HEK293 (cell line): ENCODE results near the gene FADS6.
A peak's percentile ranks its signal among the peaks of the same experiment; 100 is the strongest.

Experiments
- CTCF ChIA-PET: fragments of 350-600 bp; formaldehyde crosslinking; extraction: SDS; loops from one replicate; lab custom pipeline; 2021; ENCODE audit warnings: antibody characterized with exemption; lab: Yijun Ruan, JAX
- POLR2A ChIA-PET: fragments of 300-600 bp; formaldehyde crosslinking; extraction: SDS; loops from one replicate; lab custom pipeline; 2020; ENCODE audit warnings: antibody characterized with exemption, inconsistent platforms; lab: Yijun Ruan, JAX
- H3K27ac ChIP-seq: fragments of 200-500 bp; sonication (Bioruptor generic); 2 replicates; pipeline ENCODE4 v1.5.1; 2014; ENCODE audit warnings: low read depth, low read length, control low read depth, inconsistent platforms; ENCODE audit errors: extremely low read depth
- H3K36me3 ChIP-seq, 2 experiments: fragments of 200-500 bp in 1 of 2; sonication (Bioruptor generic) in 1 of 2; 1 replicate in 1 of 2; 2 replicates in 1 of 2; pipeline ENCODE4 v1.5.1; 2014 to 2017; ENCODE audit warnings: inconsistent platforms in 2 of 2, low read length in 2 of 2; ENCODE audit not compliant: control insufficient read depth in 2 of 2, insufficient read depth in 1 of 2
- H3K4me1 ChIP-seq: fragments of 200-500 bp; sonication (Bioruptor generic); 2 replicates; pipeline ENCODE4 v1.5.1; 2014; ENCODE audit warnings: mild to moderate bottlenecking, low read length, inconsistent platforms; ENCODE audit not compliant: control insufficient read depth, insufficient read depth
- H3K4me3 ChIP-seq: 2 replicates; pipeline ENCODE4 v1.5.1; 2011; ENCODE audit warnings: low read depth, mild to moderate bottlenecking, control low read depth, low read length, moderate library complexity
- H3K9me3 ChIP-seq: fragments of 200-500 bp; sonication (Bioruptor generic); 2 replicates; pipeline ENCODE4 v1.5.1; 2014; ENCODE audit warnings: low read depth, low read length, inconsistent platforms; ENCODE audit not compliant: control insufficient read depth, insufficient read depth
- HOXA7 ChIP-seq: sonication (generic); formaldehyde crosslinking; IDR thresholded peaks from 2 replicates; pipeline ENCODE4 v1.8.1; 2022; ENCODE audit warnings: missing genetic modification reagents, borderline replicate concordance
- MYNN ChIP-seq: fragments of 450-650 bp; formaldehyde crosslinking; IDR thresholded peaks from 2 replicates; pipeline ENCODE4 v1.5.1; 2016; ENCODE audit warnings: missing biosample characterization, missing genetic modification characterization, borderline replicate concordance
- SCRT2 ChIP-seq: fragments of 450-650 bp; formaldehyde crosslinking; IDR thresholded peaks from 2 replicates; pipeline ENCODE4 v1.5.1; 2016; ENCODE audit warnings: missing biosample characterization, missing genetic modification characterization
- SP3 ChIP-seq: fragments of 450-650 bp; formaldehyde crosslinking; IDR thresholded peaks from 2 replicates; pipeline ENCODE4 v1.5.1; 2016; ENCODE audit warnings: missing biosample characterization, missing genetic modification characterization
- ZFHX2 ChIP-seq: fragments of 450-650 bp; formaldehyde crosslinking; conservative IDR thresholded peaks from 2 replicates; pipeline ENCODE4 v1.5.1; 2016; ENCODE audit warnings: missing biosample characterization, missing genetic modification characterization
- ZNF10 ChIP-seq: fragments of 450-650 bp; formaldehyde crosslinking; IDR thresholded peaks from 2 replicates; pipeline ENCODE4 v1.5.1; 2017; ENCODE audit warnings: missing biosample characterization, missing genetic modification characterization
- ZNF24 ChIP-seq: fragments of 450-650 bp; formaldehyde crosslinking; IDR thresholded peaks from 2 replicates; pipeline ENCODE4 v1.5.1; 2016; ENCODE audit warnings: missing biosample characterization, missing genetic modification characterization
- ZNF266 ChIP-seq: fragments of 450-650 bp; formaldehyde crosslinking; IDR thresholded peaks from 2 replicates; pipeline ENCODE4 v1.5.1; 2016; ENCODE audit warnings: missing biosample characterization, missing genetic modification characterization, low read depth
- ZNF280D ChIP-seq: fragments of 450-650 bp; formaldehyde crosslinking; IDR thresholded peaks from 2 replicates; pipeline ENCODE4 v1.5.1; 2016; ENCODE audit warnings: missing biosample characterization, missing genetic modification characterization
- ZNF335 ChIP-seq: fragments of 450-650 bp; formaldehyde crosslinking; conservative IDR thresholded peaks from 2 replicates; pipeline ENCODE4 v1.5.1; 2016; ENCODE audit warnings: missing biosample characterization, missing genetic modification characterization
- ZNF341 ChIP-seq: fragments of 450-650 bp; formaldehyde crosslinking; IDR thresholded peaks from 2 replicates; pipeline ENCODE4; 2016; ENCODE audit warnings: low read depth, missing biosample characterization, missing genetic modification characterization
- ZNF518A ChIP-seq: fragments of 450-650 bp; formaldehyde crosslinking; conservative IDR thresholded peaks from 2 replicates; pipeline ENCODE4 v1.5.1; 2016; ENCODE audit warnings: low read depth, missing biosample characterization, missing genetic modification characterization
- ZNF580 ChIP-seq: fragments of 450-650 bp; formaldehyde crosslinking; IDR thresholded peaks from 2 replicates; pipeline ENCODE4 v1.5.1; 2016; ENCODE audit warnings: missing biosample characterization, missing genetic modification characterization
- ZNF626 ChIP-seq: fragments of 450-650 bp; sonication (Bioruptor Pico); formaldehyde crosslinking; IDR thresholded peaks from 2 replicates; pipeline ENCODE4 v1.5.1; 2018; ENCODE audit warnings: missing biosample characterization, missing genetic modification characterization, inconsistent platforms
- ZXDB ChIP-seq: fragments of 450-650 bp; formaldehyde crosslinking; IDR thresholded peaks from 2 replicates; pipeline ENCODE4 v1.5.1; 2016; ENCODE audit warnings: missing biosample characterization, missing genetic modification characterization

The FADS6 gene

GRCh38 chr17:74922694-74923537 lies 29.5 kb upstream of the FADS6 start, which contains the start of gene USH1G (continued):
- peak; percentile 61 for TF ChIP-seq SP3
- no peak for TF ChIP-seq ZNF580 (tag by site-specific recombination)
- TF ChIP-seq ZXDB (tag by site-specific recombination), result no peak
- TF ChIP-seq ZNF10 (tag by site-specific recombination), result no peak
- no peak for TF ChIP-seq ZNF341 (tag by site-specific recombination)
- TF ChIP-seq ZNF335, result peak; percentile 94
- no peak for TF ChIP-seq ZNF280D (tag by site-specific recombination)

- no peak overlapping the region for H3K4me3 ChIP-seq
- no peaks in the 10 kb centered on the region for H3K9me3 ChIP-seq
- CTCF ChIA-PET, result interaction anchor here (0.5 to 6.3 kb wide), 9 partner anchors 9 to 198 kb away, joined by 3 to 69 read pairs (median 4); no protein-coding TSS in a partner anchor
- H3K36me3 ChIP-seq, result peaks cover 0 to 5% of the 10 kb centered on the region in 2 experiments; a peak in 1 of 3 replicates
- no peak overlapping the region for H3K27ac ChIP-seq
- POLR2A ChIA-PET, result interaction anchor here (2.5 kb wide), 1 partner anchor 49 kb away, joined by 8 read pairs; the partner anchor contains the start of gene FDXR
- TF ChIP-seq ZFHX2 (tag by site-specific recombination), result no peak
- no peak for TF ChIP-seq MYNN
- no peak for TF ChIP-seq ZNF518A (tag by site-specific recombination)
- no peak for TF ChIP-seq ZNF626 (tag by site-specific recombination)
- no peak for TF ChIP-seq ZNF266 (tag by site-specific recombination)
- no peaks in the 10 kb centered on the region for H3K4me1 ChIP-seq
These were observed 28.7 kb upstream of the FADS6 start for GRCh38 chr17:74922172-74922571.

GRCh38 chr17:74921769-74922168 lies 28.3 kb upstream of the FADS6 start:
- CTCF ChIA-PET, result interaction anchor here (0.9 to 6.3 kb wide), 4 partner anchors 36 to 828 kb away, joined by 3 to 69 read pairs (median 12); no protein-coding TSS in a partner anchor

More at GRCh38 chr17:74921769-74922168, 28.3 kb upstream of the FADS6 start:
- no peaks in the 10 kb centered on the region for H3K9me3 ChIP-seq
- H3K27ac ChIP-seq, result no peak overlapping the region
- H3K4me3 ChIP-seq, result no peak overlapping the region
- H3K4me1 ChIP-seq, result no peaks in the 10 kb centered on the region
- peaks cover 0 to 5% of the 10 kb centered on the region in 2 experiments; a peak in 1 of 3 replicates for H3K36me3 ChIP-seq
- POLR2A ChIA-PET, result interaction anchor here (1.6 kb wide), 1 partner anchor 49 kb away, joined by 3 read pairs; the partner anchor contains the start of gene FDXR
- TF ChIP-seq SCRT2 (tag by site-specific recombination) (peak; percentile 65), HOXA7 (no peak), ZNF24 (no peak)
